Stimulated activated naive B cell treated with anti-CD40 and anti-IgM and Interleukin-4, amounts not matched to agents 10 μg/mL and 1 μg/mL and 100 μg/mL, for 72 hours (primary cell): ENCODE measurements around the gene LRMDA.
"Not testable (repeated sequence)": the region's sequence is repeated elsewhere in the genome, so short reads cannot be mapped to it uniquely, and the experiment has no call there.

Source experiments
- ATAC-seq, 2 donors: fragments of 150-1000 bp; cut with Tn5 transposase; replicated peaks; 2 replicates each; pipeline ENCODE4 v1.10.0; 2021; ENCODE audit warnings: moderate library complexity in 1 of 2
- DNase-seq: peaks from one replicate; pipeline ENCODE4 v3.0.0; 2021
- H3K27ac Mint-ChIP-seq: one replicate; pipeline ENCODE4 v1.8.0; 2022; ENCODE audit warnings: mild to moderate bottlenecking, mixed read lengths
- H3K27me3 Mint-ChIP-seq, 2 donors: one replicate each; pipeline ENCODE4 v1.8.0; 2022; ENCODE audit warnings: mixed read lengths in 2 of 2
- H3K36me3 Mint-ChIP-seq, 2 donors: one replicate each; pipeline ENCODE4 v1.8.0; 2022; ENCODE audit warnings: mixed read lengths in 2 of 2, mild to moderate bottlenecking in 1 of 2
- H3K4me1 Mint-ChIP-seq, 2 donors: one replicate each; pipeline ENCODE4 v1.8.0; 2022; ENCODE audit warnings: mixed read lengths in 2 of 2, mild to moderate bottlenecking in 1 of 2
- H3K4me3 Mint-ChIP-seq, 2 donors: one replicate each; pipeline ENCODE4 v1.8.0; 2022; ENCODE audit warnings: mild to moderate bottlenecking in 2 of 2, mixed read lengths in 2 of 2, moderate library complexity in 1 of 2
- H3K9me3 Mint-ChIP-seq, 2 donors: one replicate each; pipeline ENCODE4 v1.8.0; 2022; ENCODE audit warnings: mixed read lengths in 2 of 2, mild to moderate bottlenecking in 1 of 2

LRMDA gene

DNA sequence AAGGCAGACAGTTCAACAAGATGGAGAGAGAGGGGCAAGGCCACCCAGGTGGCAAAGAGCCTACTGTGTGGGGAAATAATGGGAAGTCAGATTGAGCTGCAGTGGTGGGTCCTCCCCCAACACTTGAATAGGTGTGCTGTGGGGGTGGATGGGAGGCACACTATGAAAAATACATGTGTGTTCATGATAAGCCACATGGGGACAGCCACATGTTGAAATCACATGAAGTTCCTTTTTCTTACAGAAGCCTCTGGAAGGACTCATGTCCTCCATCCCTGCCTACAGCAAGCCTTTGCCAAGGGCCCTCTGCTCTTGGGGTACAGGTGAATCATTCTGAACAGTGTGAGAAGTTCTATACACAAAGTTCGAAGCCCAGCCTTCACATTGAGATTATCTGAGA, 310.9 kb downstream of the LRMDA start:
- peaks cover 2 to 4% of the 10 kb centered on the region in 2 donors for H3K9me3 Mint-ChIP-seq
- peaks cover 4 to 5% of the 10 kb centered on the region in 2 donors for H3K27me3 Mint-ChIP-seq
- ATAC-seq: no peak
- no peak for DNase-seq
- no peaks in the 10 kb centered on the region for H3K4me1 Mint-ChIP-seq
- H3K4me3 Mint-ChIP-seq: no peak overlapping the region
- no peaks in the 10 kb centered on the region for H3K36me3 Mint-ChIP-seq
- H3K27ac Mint-ChIP-seq: no peak overlapping the region

DNA sequence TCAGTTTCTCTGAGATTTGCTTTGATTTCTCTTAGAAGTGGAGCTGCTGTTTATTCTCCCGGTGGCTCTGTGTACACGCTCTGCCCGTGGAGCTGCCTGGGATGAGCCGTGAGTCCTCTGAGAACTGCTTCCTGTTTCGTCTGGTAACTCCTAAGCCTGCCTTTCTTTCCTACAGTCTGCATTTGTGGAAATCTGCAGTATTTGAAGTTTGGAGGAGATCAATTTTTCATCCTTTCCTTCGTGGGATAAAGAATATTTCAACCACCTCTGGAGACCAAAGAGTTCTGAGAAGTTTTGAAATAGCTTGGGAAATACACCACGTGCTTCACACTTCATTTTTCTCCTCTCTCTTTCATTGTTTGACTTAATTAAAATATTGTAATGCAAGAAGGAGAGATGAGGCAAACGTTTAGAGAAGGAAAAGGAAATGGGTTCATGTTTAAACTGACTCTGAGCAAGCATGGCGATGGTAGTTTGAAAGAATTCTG, 311.9 kb downstream of the LRMDA start:
- H3K27ac Mint-ChIP-seq: no peak overlapping the region
- no peaks in the 10 kb centered on the region for H3K36me3 Mint-ChIP-seq
- no peak for ATAC-seq
- H3K4me3 Mint-ChIP-seq: no peak overlapping the region
- peaks cover 2 to 4% of the 10 kb centered on the region in 2 donors for H3K9me3 Mint-ChIP-seq
- peaks cover 0 to 4% of the 10 kb centered on the region in 2 donors for H3K27me3 Mint-ChIP-seq
- no peaks in the 10 kb centered on the region for H3K4me1 Mint-ChIP-seq
- no peak for DNase-seq

GRCh38 chr10:75744261-75744660, 312.8 kb downstream of the LRMDA start:
- no peak overlapping the region for H3K27ac Mint-ChIP-seq
- peaks cover 0 to 4% of the 10 kb centered on the region in 2 donors for H3K27me3 Mint-ChIP-seq
- H3K36me3 Mint-ChIP-seq: no peaks in the 10 kb centered on the region
- no peak for ATAC-seq
- H3K4me3 Mint-ChIP-seq: no peak overlapping the region
- DNase-seq: no peak
- H3K9me3 Mint-ChIP-seq: peaks cover 2 to 4% of the 10 kb centered on the region in 2 donors
- H3K4me1 Mint-ChIP-seq: no peaks in the 10 kb centered on the region

GRCh38 chr10:75746356-75746755, 314.9 kb downstream of the LRMDA start:
- peaks cover 0 to 4% of the 10 kb centered on the region in 2 donors for H3K9me3 Mint-ChIP-seq
- no peaks in the 10 kb centered on the region for H3K4me1 Mint-ChIP-seq
- H3K27ac Mint-ChIP-seq: no peak overlapping the region
- DNase-seq (no peak), ATAC-seq (no peak)
- H3K36me3 Mint-ChIP-seq: no peaks in the 10 kb centered on the region
- H3K27me3 Mint-ChIP-seq: peaks cover 0 to 4% of the 10 kb centered on the region in 2 donors
- H3K4me3 Mint-ChIP-seq: no peak overlapping the region

GRCh38 chr10:75750093-75750875, 318.9 kb downstream of the LRMDA start:
- DNase-seq, ATAC-seq, H3K9me3 Mint-ChIP-seq, H3K36me3 Mint-ChIP-seq, H3K27me3 Mint-ChIP-seq, H3K27ac Mint-ChIP-seq, H3K4me3 Mint-ChIP-seq, H3K4me1 Mint-ChIP-seq: not testable (repeated sequence)

- Mint-ChIP-seq H3K27ac (no peak overlapping the region), H3K27me3 (no peaks in the 10 kb centered on the region), H3K4me1 (no peaks in the 10 kb centered on the region), H3K9me3 (no peaks in the 10 kb centered on the region), H3K36me3 (no peaks in the 10 kb centered on the region), H3K4me3 (no peak overlapping the region)
- DNase-seq: no peak
- no peak for ATAC-seq
Observed at GRCh38 chr10:75751232-75751631, 319.8 kb downstream of the LRMDA start.

DNA sequence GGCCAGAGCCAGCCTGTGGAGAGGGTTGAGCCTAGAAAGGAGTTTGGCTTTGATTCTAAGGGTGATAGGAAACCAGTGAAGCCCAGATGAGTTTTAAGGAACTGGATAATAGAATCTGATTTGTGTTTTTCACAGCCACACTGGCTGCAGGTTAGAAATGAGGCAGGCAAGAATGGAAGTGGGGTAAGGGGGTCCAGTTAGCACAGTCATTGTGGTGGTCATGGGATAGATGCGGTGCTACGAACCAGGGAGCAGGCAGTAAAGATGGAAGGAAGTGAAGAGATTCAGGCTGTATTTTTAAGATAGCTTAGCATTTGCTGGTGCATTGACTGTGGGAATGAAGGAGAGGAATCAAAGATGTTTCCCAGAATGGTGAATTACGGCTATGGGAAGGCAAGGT, 322.2 kb downstream of the LRMDA start:
- Mint-ChIP-seq H3K27me3 (no peaks in the 10 kb centered on the region), H3K4me3 (no peak overlapping the region), H3K36me3 (no peaks in the 10 kb centered on the region), H3K9me3 (no peaks in the 10 kb centered on the region), H3K4me1 (no peaks in the 10 kb centered on the region), H3K27ac (no peak overlapping the region)
- DNase-seq (no peak), ATAC-seq (no peak)

DNA sequence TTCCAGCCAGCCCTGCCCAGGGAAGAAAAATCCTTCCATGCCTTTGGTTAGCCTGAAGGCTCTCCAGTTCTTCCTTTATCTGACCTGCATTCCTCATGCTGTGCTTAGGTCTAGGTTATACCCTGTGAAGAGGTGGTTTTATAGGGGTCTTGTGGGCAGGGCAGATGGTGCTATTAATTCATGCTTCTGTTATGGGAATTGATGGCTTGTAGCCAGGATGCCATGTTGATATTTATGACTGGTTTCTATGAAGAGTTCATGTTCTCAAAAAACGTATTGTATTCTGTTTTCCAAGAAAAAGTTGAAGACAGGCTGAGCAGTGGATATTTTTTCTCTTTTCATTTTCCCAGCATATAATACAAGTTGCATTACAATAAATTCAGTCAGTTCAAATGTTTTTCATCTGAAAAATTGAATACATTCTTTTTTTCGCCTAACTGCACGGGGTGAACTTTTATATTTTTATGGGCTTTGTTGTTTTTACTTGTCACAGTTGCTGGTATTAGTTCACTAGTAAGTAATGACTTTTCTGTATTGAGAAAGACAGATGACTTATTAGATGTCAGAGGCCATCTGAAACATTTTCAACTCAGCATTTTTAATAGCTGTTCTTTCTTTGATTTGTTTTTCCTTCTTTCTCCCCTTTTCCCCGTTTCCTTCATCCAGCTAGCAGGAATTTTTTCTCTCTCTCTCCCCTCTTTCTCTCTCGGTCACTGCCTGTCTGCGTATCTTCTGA, 322.8 kb downstream of the LRMDA start:
- no peak for ATAC-seq
- Mint-ChIP-seq H3K4me1 (no peaks in the 10 kb centered on the region), H3K36me3 (no peaks in the 10 kb centered on the region)

GRCh38 chr10:75755528-75755927, 324.1 kb downstream of the LRMDA start:
- Mint-ChIP-seq H3K36me3 (no peaks in the 10 kb centered on the region), H3K4me3 (no peak overlapping the region), H3K27me3 (no peaks in the 10 kb centered on the region), H3K4me1 (no peaks in the 10 kb centered on the region), H3K27ac (no peak overlapping the region), H3K9me3 (no peaks in the 10 kb centered on the region)
- DNase-seq (no peak), ATAC-seq (no peak)

More for the DNA sequence above, 322.8 kb downstream of the LRMDA start:
- no peaks in the 10 kb centered on the region for H3K9me3 Mint-ChIP-seq
- no peak overlapping the region for H3K4me3 Mint-ChIP-seq
- H3K27me3 Mint-ChIP-seq: no peaks in the 10 kb centered on the region
- DNase-seq: no peak
- no peak overlapping the region for H3K27ac Mint-ChIP-seq

DNA sequence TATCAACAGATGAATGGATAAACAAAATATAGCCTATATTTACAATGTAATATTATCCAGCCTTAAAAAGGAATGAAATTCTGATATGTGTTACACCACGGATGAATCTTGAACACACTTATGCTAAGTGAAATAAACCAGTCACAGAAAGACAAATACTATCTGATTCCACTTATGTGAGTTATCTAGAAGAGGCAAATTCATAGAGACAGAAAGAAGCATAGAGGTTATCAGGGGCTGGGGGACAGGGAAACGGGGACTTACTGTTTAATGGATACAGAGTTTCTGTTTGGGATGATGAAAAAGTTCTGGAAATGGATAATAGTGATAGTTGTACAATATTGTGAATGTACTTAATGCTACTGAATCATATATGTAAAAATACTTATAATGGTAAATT, 329.9 kb downstream of the LRMDA start:
- Mint-ChIP-seq H3K27ac (no peak overlapping the region), H3K4me1 (no peaks in the 10 kb centered on the region), H3K4me3 (no peak overlapping the region), H3K27me3 (no peaks in the 10 kb centered on the region), H3K36me3 (no peaks in the 10 kb centered on the region), H3K9me3 (no peaks in the 10 kb centered on the region)
- no peak for DNase-seq
- no peak for ATAC-seq

- DNase-seq (no peak), ATAC-seq (no peak)
- Mint-ChIP-seq H3K4me1 (no peaks in the 10 kb centered on the region), H3K4me3 (no peak overlapping the region), H3K36me3 (no peaks in the 10 kb centered on the region), H3K9me3 (peaks cover 0 to 2% of the 10 kb centered on the region in 2 donors), H3K27me3 (no peaks in the 10 kb centered on the region), H3K27ac (no peak overlapping the region)
Observed at GRCh38 chr10:75762431-75762802, 331.0 kb downstream of the LRMDA start.

DNA sequence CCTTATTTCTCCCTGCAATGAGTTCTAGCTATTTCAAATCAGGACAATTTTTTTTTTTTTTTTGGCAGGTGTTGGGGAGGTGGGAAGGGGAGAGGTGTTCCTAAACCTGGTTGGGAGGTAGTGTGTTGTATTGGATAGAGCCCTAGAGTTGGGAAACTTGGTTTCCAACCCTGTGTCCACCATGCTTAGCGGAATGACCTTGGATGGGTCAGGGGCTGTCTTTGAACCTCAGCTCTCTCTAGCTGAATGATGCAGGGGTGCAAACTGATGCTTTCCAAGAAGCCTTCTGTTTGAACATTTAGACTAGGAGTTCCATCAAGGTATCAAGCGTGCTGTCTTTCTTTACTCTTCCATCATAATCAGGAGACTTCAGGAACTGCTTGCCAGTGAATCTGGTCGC, 332.2 kb downstream of the LRMDA start:
- no peak for DNase-seq
- Mint-ChIP-seq H3K27me3 (no peaks in the 10 kb centered on the region), H3K4me3 (no peak overlapping the region), H3K27ac (no peak overlapping the region), H3K36me3 (no peaks in the 10 kb centered on the region), H3K9me3 (peaks cover 0 to 2% of the 10 kb centered on the region in 2 donors), H3K4me1 (no peaks in the 10 kb centered on the region)
- no peak for ATAC-seq

- H3K9me3 Mint-ChIP-seq: peaks cover 0 to 2% of the 10 kb centered on the region in 2 donors
- no peaks in the 10 kb centered on the region for H3K4me1 Mint-ChIP-seq
- no peaks in the 10 kb centered on the region for H3K36me3 Mint-ChIP-seq
- H3K27me3 Mint-ChIP-seq: no peaks in the 10 kb centered on the region
- H3K4me3 Mint-ChIP-seq: no peak overlapping the region
- ATAC-seq: no peak
- no peak overlapping the region for H3K27ac Mint-ChIP-seq
- DNase-seq: no peak
Observed at GRCh38 chr10:75764974-75765788, 333.8 kb downstream of the LRMDA start.

DNA sequence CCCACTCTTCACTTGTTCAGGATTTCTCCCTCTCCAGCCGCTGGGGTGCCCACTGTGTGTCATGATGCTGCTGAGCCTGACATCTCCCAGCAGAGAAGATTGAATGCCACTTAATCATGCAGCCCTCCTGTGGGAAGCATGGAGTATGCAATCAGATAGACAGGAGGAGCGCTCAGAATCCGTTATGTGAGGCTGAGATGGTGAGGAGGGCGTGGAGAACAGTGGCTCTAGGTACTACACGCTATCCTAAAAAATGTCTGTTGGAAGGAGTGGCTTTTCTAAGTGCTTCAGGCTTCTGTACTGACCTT, 334.3 kb downstream of the LRMDA start:
- Mint-ChIP-seq H3K27ac (no peak overlapping the region), H3K4me3 (no peak overlapping the region), H3K9me3 (peaks cover 0 to 2% of the 10 kb centered on the region in 2 donors), H3K4me1 (no peaks in the 10 kb centered on the region), H3K27me3 (no peaks in the 10 kb centered on the region), H3K36me3 (no peaks in the 10 kb centered on the region)
- no peak for DNase-seq
- no peak for ATAC-seq
